Pulmonary artery endothelial cell (primary cell): ENCODE measurements around the gene ACTR3C. TPM values are rescaled to one million over a fixed set of nuclear protein-coding genes. Genes with fewer than 3 reads are reported as not detected.
"Not testable (repeated sequence)": the region's sequence is repeated elsewhere in the genome, so short reads cannot be mapped to it uniquely, and the experiment has no call there.

Source experiments
- DNase-seq: peaks from one replicate; pipeline ENCODE4 v3.0.0-alpha.2; 2011; ENCODE audit warnings: low read depth, low spot score
- total RNA-seq: library from RNA; depleted of rRNA; stranded (reverse); fragments of >200 nt; gene quantifications from 2 replicates; pipeline ENCODE4 v1.2.3, GENCODE V29; 2014

The ACTR3C gene
- total RNA-seq, 1 donor from 2014 or later = 0.20 TPM

DNA sequence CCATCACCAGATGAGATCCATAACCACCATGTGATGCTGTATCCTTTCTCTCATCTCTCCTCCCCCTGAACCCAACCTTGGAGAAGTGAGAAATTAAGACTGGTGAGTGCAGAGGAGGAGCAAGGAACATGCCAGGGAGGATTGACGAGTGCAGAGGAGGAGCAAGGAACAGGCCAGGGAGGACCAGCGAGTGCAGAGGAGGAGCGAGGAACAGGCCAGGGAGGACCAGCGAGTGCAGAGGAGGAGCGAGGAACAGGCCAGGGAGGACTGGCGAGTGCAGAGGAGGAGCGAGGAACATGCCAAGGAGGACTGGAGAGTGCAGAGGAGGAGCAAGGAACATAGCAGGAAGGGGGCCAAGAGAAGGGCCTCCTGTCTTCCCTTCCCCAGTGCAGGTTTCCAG is 118.8 kb downstream of the ACTR3C start:
- DNase-seq = not testable (repeated sequence)

DNA sequence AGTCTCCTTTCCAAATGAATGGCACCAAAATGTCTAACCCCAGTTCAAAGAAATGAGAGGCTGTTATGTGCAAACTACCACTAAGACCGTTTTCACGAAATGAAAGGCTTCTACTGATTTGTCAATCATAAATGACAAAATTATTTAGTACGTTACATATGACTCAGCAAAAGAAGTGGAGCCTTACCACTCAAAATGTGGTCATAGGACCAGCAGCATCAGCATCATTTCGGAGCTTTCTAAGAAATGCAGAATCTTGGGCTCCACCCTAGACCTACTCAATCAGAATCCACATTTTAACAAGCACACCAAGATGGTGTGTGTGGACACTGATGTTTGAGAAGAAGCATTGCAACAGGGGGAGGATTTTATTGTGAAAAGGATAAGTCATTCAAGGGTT is 120.5 kb downstream of the ACTR3C start:
- not testable (repeated sequence) for DNase-seq

Other genes with a start within 250 kb of the ACTR3C start
- gene LRRC61, start 190 bp downstream of the ACTR3C start, total RNA-seq = 0.07 and 0.25 TPM in 2 replicates
- not detected in 2 replicates for gene RARRES2, start 18.1 kb upstream of the ACTR3C start, total RNA-seq
- gene REPIN1, start 45.3 kb upstream of the ACTR3C start, total RNA-seq = 72.8 and 72.9 TPM in 2 replicates
- gene ZNF775, start 55.8 kb upstream of the ACTR3C start, total RNA-seq = 9.2 and 9.7 TPM in 2 replicates
- gene GIMAP8, start 127.1 kb upstream of the ACTR3C start, total RNA-seq = 68.3 and 104 TPM in 2 replicates
- 48.7 and 72.0 TPM in 2 replicates for gene GIMAP7, start 191.3 kb upstream of the ACTR3C start, total RNA-seq
- 60.1 and 63.4 TPM in 2 replicates for gene GIMAP4, start 243.8 kb upstream of the ACTR3C start, total RNA-seq